Activated CD4-positive, alpha-beta T cell treated with anti-CD3 and anti-CD28 coated beads, Interleukin-2, amount 10 ng/mL, durations not matched to agents 24 days and 14 days (primary cell): ENCODE data around the gene SMPD1. TPM values are rescaled to one million over a fixed set of nuclear protein-coding genes. Genes with fewer than 3 reads are reported as not detected.

ENCODE experiments used
- DNase-seq: peaks from one replicate; pipeline ENCODE4 v3.0.0; 2022
- H3K27ac Mint-ChIP-seq: one replicate; pipeline ENCODE4 v1.8.0; 2022; ENCODE audit warnings: mild to moderate bottlenecking, mixed read lengths
- H3K27me3 Mint-ChIP-seq: one replicate; pipeline ENCODE4 v1.8.0; 2022; ENCODE audit warnings: mixed read lengths
- H3K36me3 Mint-ChIP-seq: one replicate; pipeline ENCODE4 v1.8.0; 2022; ENCODE audit warnings: low read depth, mild to moderate bottlenecking, mixed read lengths
- H3K4me1 Mint-ChIP-seq: one replicate; pipeline ENCODE4 v1.8.0; 2021; ENCODE audit warnings: mixed read lengths
- H3K4me3 Mint-ChIP-seq: one replicate; pipeline ENCODE4 v1.8.0; 2022; ENCODE audit warnings: mild to moderate bottlenecking, moderate library complexity, mixed read lengths
- H3K9me3 Mint-ChIP-seq: one replicate; pipeline ENCODE4 v1.8.0; 2021; ENCODE audit warnings: mixed read lengths
- intact Hi-C: fragments of 100-400 bp; cut with micrococcal nuclease; formaldehyde crosslinking; loops from one replicate; pipeline ENCODE4 v1.15.1; 2023
- total RNA-seq: library from RNA; stranded (reverse); gene quantifications from 2 replicates; pipeline ENCODE4 v1.2.3, GENCODE V29; 2022

Gene SMPD1
- total RNA-seq, result 9.4 and 10.0 TPM in 2 replicates

DNA sequence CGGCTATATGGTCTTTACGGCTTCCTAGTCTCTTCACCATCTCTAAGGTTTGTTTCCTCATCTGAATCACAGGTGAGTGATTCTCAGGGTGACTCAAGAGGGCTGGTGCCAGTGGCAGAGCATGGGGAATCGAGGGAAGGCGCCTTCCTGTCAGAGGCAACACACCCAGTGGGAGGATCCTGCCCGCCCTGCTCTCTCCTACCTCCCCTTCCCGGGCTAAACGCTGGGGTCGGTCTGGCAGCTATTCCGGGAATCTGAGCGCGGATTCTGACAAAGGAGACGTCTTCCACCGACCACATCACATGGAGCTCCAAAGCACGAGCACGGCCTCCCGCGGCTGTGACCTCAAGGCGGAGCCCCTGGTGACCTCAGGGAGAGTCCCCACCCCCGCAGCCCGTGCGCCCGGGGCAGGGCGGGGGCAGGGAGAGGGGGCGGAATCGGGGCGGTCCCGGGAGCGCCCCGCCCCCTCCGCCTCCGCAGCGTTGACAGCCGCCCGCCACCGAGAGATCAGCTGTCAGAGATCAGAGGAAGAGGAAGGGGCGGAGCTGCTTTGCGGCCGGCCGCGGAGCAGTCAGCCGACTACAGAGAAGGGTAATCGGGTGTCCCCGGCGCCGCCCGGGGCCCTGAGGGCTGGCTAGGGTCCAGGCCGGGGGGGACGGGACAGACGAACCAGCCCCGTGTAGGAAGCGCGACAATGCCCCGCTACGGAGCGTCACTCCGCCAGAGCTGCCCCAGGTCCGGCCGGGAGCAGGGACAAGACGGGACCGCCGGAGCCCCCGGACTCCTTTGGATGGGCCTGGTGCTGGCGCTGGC is at the start of gene SMPD1:
Gene SMPD1 (plus strand): TSS at position 570 of the 813 bp plus-strand sequence. CDS start 125 bp downstream, at position 695.
- Mint-ChIP-seq H3K4me1 (peaks cover 36% of the 10 kb centered on the region), H3K9me3 (no peaks in the 10 kb centered on the region), H3K4me3 (peak within 1 kb of the TSS; percentile 85), H3K36me3 (peaks cover 21% of the 10 kb centered on the region), H3K27ac (peak within 1 kb of the TSS; percentile 94), H3K27me3 (no peaks in the 10 kb centered on the region)
- intact Hi-C loops, result loop anchor here (1.0 to 2.0 kb wide), 7 partner anchors 12 to 223 kb away; partner anchors contain the start of genes APBB1, ARFIP2, FHIP1B and TAF10
- DNase-seq, result peak; percentile 97

DNA sequence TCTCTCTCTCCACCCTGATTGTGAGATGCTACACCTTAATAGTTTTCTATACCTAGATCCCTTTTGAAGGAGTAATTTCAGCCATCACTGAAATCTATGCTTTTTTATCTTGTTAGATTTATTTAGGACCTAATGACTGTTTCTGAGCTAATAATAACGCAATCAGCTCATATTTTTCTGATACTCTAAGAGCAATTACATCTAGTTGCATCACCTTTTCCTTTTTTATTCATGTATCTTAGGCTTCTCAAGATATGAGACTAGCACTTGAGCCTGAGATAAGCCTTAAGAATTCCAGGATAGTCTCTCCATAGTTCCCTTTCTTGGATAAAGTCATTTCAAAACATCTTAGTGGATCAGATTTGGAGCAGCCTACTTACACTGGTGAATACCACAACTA is 44.9 kb upstream of the SMPD1 start:
- no peaks in the 10 kb centered on the region for H3K4me1 Mint-ChIP-seq
- peaks cover 2% of the 10 kb centered on the region for H3K27me3 Mint-ChIP-seq
- intact Hi-C loops, result no loop called here
- H3K9me3 Mint-ChIP-seq, result no peaks in the 10 kb centered on the region
- no peak overlapping the region for H3K4me3 Mint-ChIP-seq
- no peak for DNase-seq
- H3K27ac Mint-ChIP-seq, result no peak overlapping the region
- H3K36me3 Mint-ChIP-seq, result no peaks in the 10 kb centered on the region

DNA sequence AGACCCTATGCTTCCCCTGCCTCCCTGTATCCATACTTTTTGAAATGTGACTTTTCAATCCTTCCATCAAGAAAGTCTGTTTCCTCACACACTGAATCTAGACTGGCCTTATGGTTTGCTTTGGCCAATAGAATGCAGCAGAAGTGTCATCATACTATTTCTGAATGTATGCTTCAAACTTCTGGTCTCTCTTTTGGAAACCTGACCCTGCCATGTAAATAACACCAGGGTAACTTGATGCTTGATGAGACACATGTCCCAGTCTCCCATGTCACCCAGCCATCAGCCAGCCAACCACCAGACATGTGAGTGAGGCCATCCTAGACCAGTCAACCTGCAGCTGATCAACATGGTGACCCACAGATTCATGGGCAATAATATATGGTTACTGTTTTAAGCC is 40.2 kb upstream of the SMPD1 start:
- H3K27me3 Mint-ChIP-seq, result peaks cover 2% of the 10 kb centered on the region
- no peaks in the 10 kb centered on the region for H3K9me3 Mint-ChIP-seq
- H3K27ac Mint-ChIP-seq, result no peak overlapping the region
- H3K4me3 Mint-ChIP-seq, result no peak overlapping the region
- H3K36me3 Mint-ChIP-seq, result no peaks in the 10 kb centered on the region
- H3K4me1 Mint-ChIP-seq, result peaks cover 19% of the 10 kb centered on the region
- DNase-seq, result no peak
- intact Hi-C loops, result loop anchor here (5.0 to 10.0 kb wide), 3 partner anchors 328 to 535 kb away; no protein-coding TSS in a partner anchor

DNA sequence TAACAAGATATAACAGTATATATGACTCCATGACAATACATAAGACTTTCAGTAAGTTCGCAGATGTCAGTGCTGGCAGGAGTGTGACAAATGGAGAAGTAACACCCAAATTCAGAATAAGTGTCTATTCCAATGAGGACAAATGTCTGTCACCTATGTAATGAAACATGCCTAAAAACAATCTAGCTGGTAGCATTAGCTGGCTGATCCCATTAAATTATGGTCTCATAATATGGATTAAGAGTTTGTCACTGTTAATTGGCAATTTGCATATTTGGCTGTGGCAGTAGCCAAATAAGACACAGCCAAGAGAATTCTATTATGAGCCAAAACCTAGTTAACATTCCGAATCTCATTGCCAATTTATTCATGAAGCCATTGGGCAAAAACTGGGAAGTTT is 39.8 kb upstream of the SMPD1 start:
- Mint-ChIP-seq H3K36me3 (no peaks in the 10 kb centered on the region), H3K4me1 (peaks cover 19% of the 10 kb centered on the region), H3K27me3 (peaks cover 2% of the 10 kb centered on the region), H3K9me3 (no peaks in the 10 kb centered on the region), H3K27ac (no peak overlapping the region), H3K4me3 (no peak overlapping the region)
- intact Hi-C loops, result loop anchor here (5.0 to 10.0 kb wide), 3 partner anchors 328 to 536 kb away; no protein-coding TSS in a partner anchor
- DNase-seq, result no peak

DNA sequence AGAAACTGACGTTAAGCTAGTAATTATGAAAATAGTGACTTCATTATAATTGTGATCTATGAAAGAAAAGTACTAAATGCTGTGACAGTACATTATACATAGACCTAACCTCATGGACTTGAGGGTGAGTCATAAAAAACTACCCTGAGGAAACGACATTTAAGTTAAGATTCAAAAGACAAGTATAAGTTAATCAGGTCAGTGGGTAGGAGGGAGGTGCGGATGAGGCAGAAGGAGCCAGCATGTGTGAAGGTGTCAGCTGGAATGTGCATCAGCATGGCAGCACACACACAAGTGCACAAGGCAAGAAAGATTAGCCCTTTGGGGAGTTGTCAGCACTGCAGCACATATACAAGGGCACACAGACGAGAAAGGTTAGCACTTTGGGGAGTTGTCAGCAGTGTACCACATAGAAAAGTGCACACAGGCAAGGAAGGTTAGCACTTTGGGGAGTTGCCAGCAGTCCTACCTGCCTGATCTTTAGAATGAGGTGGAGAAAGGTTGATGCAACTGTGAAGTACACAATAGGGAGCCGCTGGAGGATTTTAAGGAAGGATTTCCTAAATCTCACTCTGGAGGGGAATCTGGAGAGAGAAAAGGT is 38.4 kb upstream of the SMPD1 start:
- Mint-ChIP-seq H3K4me1 (peaks cover 24% of the 10 kb centered on the region), H3K9me3 (no peaks in the 10 kb centered on the region), H3K27me3 (peaks cover 2% of the 10 kb centered on the region), H3K4me3 (peak overlapping the region; percentile 21), H3K27ac (peak overlapping the region; percentile 71), H3K36me3 (no peaks in the 10 kb centered on the region)
- DNase-seq, result no peak
- intact Hi-C loops, result loop anchor here (1.0 to 10.0 kb wide), 4 partner anchors 30 to 537 kb away; no protein-coding TSS in a partner anchor

DNA sequence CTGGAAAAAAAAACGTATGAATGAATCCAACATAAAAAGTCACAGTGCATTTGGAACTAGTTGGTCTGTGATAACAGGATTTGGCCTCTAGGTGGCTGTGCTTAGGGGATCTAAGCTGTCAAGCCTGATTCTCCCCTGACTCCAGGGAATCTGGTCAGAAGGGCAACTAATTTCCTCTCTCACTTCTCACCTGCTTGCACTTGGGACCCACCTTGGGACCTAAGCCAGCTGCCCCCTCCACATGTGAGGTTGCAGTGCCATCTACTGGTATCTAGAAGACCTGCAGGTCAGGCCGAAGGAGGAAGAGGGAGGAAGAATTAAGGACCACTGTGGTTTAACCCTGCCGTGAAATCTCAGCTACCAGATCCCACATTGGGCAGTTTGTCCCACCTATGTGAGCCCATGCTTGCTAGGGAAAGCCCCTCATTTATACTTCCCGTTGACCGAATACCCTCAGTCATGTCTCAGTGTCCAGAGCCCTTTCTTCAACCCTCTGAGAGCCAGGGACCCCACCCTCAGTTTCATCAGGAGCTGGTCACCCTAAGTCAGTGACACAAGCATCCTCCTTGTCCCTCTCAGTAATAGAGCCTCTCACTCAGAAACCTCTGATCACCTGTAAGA is 36.8 kb upstream of the SMPD1 start:
- Mint-ChIP-seq H3K4me3 (no peak overlapping the region), H3K27me3 (no peaks in the 10 kb centered on the region), H3K9me3 (no peaks in the 10 kb centered on the region), H3K27ac (peak overlapping the region; percentile 16), H3K4me1 (peaks cover 36% of the 10 kb centered on the region), H3K36me3 (no peaks in the 10 kb centered on the region)
- intact Hi-C loops, result loop anchor here (1.0 to 10.0 kb wide), 5 partner anchors 55 to 539 kb away; no protein-coding TSS in a partner anchor
- peak; percentile 88 for DNase-seq

DNA sequence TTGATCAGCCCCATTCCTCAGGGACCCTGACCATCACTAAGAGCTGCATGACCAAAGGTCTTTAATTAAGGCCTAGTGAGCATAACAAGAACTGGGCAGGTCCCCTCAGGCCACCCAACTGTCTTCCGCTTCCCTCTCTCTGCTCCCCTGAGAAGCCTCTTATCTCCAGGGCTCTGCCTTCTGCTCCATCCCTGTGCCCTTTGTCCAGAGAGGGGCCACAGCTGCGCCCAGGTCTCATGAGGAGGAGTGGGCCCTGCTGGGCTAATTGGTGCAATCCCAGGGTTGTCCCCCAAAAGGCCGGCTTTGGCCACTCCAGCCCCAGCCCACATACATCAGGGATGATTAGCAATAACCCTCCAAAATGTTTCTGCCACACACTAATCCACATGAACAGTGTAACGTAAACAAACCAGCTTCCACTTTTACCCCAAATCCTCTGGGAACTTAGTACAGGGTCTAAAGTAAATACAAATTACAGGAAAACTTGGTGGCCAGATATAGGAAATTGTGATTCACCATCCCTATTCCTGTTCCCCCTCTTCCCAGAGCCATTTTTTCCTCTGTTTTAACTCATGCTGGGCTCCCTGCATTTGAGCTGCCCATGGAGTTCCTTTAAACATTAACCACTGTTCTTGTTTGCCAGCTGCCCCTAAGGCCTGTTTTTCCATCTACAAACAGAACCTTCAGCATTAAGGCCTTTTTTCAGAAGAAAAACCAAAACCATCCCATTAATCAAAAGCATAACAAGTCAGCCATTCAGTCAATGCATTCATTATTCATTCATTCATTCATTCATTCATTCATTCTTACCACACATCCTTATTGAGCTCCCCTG is 35.4 kb upstream of the SMPD1 start:
- intact Hi-C loops, result loop anchor here (5.0 to 10.0 kb wide), 3 partner anchors 333 to 540 kb away; no protein-coding TSS in a partner anchor
- no peak for DNase-seq
- Mint-ChIP-seq H3K36me3 (no peaks in the 10 kb centered on the region), H3K27ac (no peak overlapping the region), H3K4me3 (no peak overlapping the region), H3K9me3 (no peaks in the 10 kb centered on the region), H3K4me1 (peaks cover 36% of the 10 kb centered on the region), H3K27me3 (no peaks in the 10 kb centered on the region)

DNA sequence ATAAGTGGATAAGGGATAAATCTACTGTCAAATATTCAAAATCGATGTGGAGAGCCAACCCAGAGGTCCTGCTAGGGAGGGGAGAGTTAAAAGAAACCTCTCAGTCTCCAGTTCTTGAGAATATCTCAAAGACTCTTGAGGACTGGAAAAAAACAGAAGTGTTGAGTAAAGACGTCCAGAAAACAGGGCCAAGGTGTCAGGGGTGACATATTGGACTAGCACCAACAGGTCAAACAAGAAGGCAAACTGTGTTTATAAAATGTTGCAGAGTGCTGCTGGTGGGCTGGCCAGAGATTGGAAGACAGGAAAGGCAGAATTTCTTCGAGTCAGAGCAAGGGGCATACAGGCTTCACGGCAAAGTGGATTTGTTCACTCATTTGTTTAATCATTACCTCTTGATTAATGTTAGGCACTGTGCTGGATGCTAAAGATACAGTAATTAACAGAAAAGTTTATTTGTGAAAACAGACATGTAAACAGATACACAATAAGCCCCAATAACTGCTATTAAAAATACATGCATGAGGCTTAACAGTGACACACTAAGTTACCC is 33.7 kb upstream of the SMPD1 start:
- no peak for DNase-seq
- no peak overlapping the region for H3K4me3 Mint-ChIP-seq
- intact Hi-C loops, result loop anchor here (1.0 to 10.0 kb wide), 3 partner anchors 36 to 542 kb away; partner anchors contain the start of gene CAVIN3
- no peaks in the 10 kb centered on the region for H3K9me3 Mint-ChIP-seq
- H3K27me3 Mint-ChIP-seq, result no peaks in the 10 kb centered on the region
- peak overlapping the region; percentile 26 for H3K27ac Mint-ChIP-seq
- H3K4me1 Mint-ChIP-seq, result peaks cover 37% of the 10 kb centered on the region
- no peaks in the 10 kb centered on the region for H3K36me3 Mint-ChIP-seq

DNA sequence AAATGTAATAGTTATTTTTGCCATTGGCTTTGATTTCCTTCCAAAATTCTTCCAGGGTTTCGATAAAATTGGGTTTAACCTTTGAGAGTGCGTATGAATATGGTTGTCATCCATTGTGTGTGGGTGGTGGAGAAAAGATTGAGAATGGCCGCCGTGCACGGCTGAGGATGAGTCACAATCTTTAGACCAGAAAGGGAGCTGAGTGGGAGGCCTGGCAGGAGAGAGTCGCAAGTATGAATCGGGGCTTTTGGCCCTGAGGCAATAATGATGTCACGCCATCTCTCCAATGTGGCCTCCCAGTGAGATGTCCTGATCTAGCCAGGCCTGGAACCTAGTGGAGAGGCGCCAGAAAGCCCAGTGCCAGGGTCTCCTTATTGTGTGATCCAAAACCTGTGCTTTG is 33.1 kb upstream of the SMPD1 start:
- intact Hi-C loops, result loop anchor here (1.0 to 10.0 kb wide), 3 partner anchors 37 to 542 kb away; partner anchors contain the start of gene CAVIN3
- H3K9me3 Mint-ChIP-seq, result no peaks in the 10 kb centered on the region
- no peaks in the 10 kb centered on the region for H3K27me3 Mint-ChIP-seq
- no peaks in the 10 kb centered on the region for H3K36me3 Mint-ChIP-seq
- H3K4me1 Mint-ChIP-seq, result peaks cover 31% of the 10 kb centered on the region
- peak overlapping the region; percentile 14 for H3K4me3 Mint-ChIP-seq
- no peak for DNase-seq
- H3K27ac Mint-ChIP-seq, result peak overlapping the region; percentile 72

DNA sequence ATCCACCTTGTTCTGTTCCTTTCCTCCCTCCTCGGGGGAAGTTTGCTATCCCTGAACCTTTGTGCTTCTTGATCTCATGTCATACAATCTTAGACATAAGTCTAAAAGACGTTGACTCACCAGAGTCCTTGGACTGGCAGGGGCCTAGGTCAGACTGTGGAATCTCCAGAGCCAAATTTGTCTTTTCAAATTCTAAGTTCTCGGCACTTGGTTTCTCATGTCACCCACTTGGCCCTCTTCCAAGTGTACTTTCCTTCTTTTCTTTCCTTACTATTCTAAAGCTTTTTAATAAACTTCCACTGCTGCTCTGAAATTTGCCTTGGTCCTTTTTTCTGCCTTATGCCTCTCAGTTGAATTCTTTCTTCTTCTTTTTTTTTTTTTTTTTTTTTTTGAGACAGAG is 30.1 kb upstream of the SMPD1 start:
- no peak overlapping the region for H3K4me3 Mint-ChIP-seq
- H3K27ac Mint-ChIP-seq, result no peak overlapping the region
- no peaks in the 10 kb centered on the region for H3K9me3 Mint-ChIP-seq
- no peaks in the 10 kb centered on the region for H3K27me3 Mint-ChIP-seq
- intact Hi-C loops, result no loop called here
- peaks cover 19% of the 10 kb centered on the region for H3K4me1 Mint-ChIP-seq
- DNase-seq, result no peak
- no peaks in the 10 kb centered on the region for H3K36me3 Mint-ChIP-seq

DNA sequence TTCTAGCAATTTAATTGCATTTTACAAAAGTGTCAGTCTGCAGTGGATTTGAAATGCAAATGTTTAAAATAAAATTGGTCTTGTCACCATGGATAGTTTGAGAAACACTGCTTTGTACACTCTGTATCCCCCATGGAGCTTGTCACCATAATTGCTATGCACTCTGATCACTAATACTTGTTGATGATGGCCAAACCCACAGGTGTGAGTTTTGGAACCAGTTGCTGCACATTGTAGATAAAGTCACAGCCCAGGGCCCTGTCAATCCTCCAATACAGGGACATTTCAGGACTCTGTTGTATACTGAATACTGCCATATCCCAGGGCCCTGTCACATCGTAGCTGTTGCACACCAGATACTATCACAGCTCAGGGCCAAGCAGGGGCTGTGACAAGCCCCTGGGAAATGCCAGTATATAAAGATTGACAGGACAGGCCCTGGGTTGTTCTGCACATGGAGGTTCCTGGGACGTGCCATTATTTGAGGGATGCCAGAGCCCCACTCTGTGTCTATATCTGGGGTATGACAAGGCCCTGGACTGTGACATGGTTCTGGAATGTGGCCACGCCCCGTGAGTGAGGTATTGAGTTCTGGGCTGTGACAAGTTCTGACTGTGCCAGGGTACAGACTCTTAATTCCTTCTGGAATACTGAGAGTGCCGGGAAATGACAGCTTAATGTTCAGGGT is 27.9 kb upstream of the SMPD1 start:
- intact Hi-C loops, result loop anchor here (2.0 kb wide), 1 partner anchor 64 kb away; no protein-coding TSS in a partner anchor
- Mint-ChIP-seq H3K9me3 (no peaks in the 10 kb centered on the region), H3K36me3 (no peaks in the 10 kb centered on the region), H3K4me3 (no peak overlapping the region), H3K27ac (no peak overlapping the region), H3K4me1 (peaks cover 10% of the 10 kb centered on the region), H3K27me3 (no peaks in the 10 kb centered on the region)
- no peak for DNase-seq

DNA sequence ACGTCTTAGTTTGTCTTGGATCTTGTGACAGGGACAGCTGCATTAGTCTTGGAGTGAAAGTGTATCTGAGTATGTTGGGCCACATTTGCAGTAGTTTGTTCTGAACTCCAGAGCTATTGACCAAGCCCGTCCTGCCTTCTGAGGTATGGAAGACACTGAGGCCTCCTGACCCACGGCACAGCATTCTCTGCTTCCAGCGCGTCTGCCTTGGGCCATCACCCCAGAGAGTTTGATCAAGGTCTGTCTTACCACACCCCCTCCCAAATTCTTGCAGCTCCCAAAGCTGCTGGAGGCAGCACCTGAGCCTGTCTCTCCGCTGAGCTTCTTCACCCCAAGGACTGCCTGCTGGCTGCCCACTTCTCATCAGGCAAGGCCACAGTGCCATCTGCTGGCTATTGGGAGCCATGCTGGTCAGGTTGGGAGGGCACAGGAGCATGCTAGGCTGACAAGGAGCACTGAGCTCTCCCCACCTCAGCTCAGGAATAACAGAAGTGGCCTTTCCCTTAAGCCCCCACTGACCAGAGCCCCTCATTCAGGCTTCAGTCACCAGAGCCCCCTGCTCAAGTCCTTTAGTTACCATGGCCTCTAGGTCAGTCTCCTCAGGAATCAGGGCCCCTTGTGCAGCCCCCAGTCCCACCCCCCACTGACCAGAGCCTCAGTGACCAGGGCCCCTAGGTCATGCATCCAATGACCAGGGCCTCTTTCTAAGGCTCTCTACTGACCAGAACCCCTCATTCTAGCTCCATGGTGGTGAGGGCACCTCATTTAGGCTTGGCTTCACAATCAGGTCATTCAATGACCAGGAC is 27.2 kb upstream of the SMPD1 start:
- Mint-ChIP-seq H3K4me1 (peaks cover 5% of the 10 kb centered on the region), H3K36me3 (no peaks in the 10 kb centered on the region), H3K9me3 (no peaks in the 10 kb centered on the region), H3K4me3 (no peak overlapping the region), H3K27ac (no peak overlapping the region), H3K27me3 (no peaks in the 10 kb centered on the region)
- intact Hi-C loops, result loop anchor here (1.0 to 2.0 kb wide), 2 partner anchors 64 to 112 kb away; no protein-coding TSS in a partner anchor
- peak; percentile 91 for DNase-seq
